Measurements from ENCODE around the gene RNU7-1. TPM values are rescaled to one million over a fixed set of nuclear protein-coding genes. Genes with fewer than 3 reads are reported as not detected.

Gene RNU7-1
- total and polyA plus RNA-seq, 12 donors, result not detected

DNA sequence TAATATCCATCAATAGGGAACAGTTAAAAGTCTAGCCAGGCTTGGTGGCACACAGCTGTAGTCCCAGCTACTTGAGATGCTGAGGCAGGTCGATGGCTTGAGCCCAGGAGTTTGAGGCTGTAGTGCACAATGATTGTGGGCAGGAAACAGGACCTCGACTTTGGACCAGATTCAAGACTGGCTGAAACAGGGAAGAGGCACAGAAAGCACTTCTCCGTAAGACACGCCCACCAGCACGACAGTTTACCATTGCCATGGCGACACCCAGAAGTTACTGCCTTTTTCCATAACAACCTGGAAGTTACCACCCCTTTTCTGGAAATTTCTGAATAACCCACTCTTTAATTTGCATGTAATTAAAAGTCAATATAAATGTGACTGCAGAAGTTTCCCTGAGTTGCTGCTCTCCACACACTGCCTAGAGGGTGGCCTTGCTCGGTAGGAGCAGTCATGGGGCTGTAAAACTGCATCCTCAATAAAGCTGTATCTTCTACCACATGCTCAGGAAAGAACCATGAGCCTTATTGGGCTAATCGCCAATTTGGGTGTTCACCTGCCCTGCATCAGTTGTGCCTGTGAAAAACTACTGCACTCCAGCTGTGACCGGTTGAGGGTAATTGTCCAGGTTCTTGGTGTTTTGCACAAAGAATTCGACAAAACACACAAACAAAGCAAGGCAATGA, 43.6 kb upstream of the RNU7-1 start:
- intact Hi-C loops (cut with DNase I), result no loop called here
- DNase-seq, result peak in 6 of 7 donors; percentile 44 to 77 (median 64)
- WGBS, 4 donors, result 55 to 69% (median 60%) methylated on average over 9 to 10 of the region's 10 CpGs
- peaks cover 2 to 7% of the 10 kb centered on the region in 2 donors for H3K4me1 ChIP-seq (replicated peaks in 1 of 2)
- no peaks in the 10 kb centered on the region for H3K27me3 ChIP-seq
- no peaks in the 10 kb centered on the region for H3K9me3 ChIP-seq (replicated peaks in 1 of 3)
- H3K4me3 ChIP-seq, result no peak overlapping the region
- TF ChIP-seq, protein P1, sequence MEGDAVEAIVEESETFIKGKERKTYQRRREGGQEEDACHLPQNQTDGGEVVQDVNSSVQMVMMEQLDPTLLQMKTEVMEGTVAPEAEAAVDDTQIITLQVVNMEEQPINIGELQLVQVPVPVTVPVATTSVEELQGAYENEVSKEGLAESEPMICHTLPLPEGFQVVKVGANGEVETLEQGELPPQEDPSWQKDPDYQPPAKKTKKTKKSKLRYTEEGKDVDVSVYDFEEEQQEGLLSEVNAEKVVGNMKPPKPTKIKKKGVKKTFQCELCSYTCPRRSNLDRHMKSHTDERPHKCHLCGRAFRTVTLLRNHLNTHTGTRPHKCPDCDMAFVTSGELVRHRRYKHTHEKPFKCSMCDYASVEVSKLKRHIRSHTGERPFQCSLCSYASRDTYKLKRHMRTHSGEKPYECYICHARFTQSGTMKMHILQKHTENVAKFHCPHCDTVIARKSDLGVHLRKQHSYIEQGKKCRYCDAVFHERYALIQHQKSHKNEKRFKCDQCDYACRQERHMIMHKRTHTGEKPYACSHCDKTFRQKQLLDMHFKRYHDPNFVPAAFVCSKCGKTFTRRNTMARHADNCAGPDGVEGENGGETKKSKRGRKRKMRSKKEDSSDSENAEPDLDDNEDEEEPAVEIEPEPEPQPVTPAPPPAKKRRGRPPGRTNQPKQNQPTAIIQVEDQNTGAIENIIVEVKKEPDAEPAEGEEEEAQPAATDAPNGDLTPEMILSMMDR (IDR thresholded peaks at IDR 0.05), result no peak
- no peak for TF ChIP-seq POLR2A (IDR thresholded peaks at IDR 0.05)
- no peak overlapping the region for H3K27ac ChIP-seq
- H3K36me3 ChIP-seq (replicated peaks in 1 of 2), result no peaks in the 10 kb centered on the region

DNA sequence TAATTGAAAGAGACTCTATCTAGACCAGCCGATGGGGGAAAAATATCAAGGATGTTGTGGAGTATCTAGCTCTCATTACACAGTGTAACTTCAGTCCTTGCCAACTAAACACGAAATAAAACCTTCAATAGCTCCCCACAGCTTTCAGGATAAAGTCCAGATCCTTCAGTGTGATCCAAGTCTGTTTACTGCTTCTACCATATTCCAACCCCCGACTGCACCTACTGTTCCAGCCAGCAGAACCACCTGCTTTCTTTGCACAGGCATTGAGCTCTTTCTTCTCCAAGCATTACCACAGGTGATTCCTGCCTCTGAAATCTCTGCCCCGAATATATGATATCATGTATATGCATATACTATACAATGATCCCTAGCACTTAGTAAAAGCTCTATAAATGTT, 41.2 kb upstream of the RNU7-1 start:
- no peaks in the 10 kb centered on the region for H3K27me3 ChIP-seq
- no peak overlapping the region for H3K27ac ChIP-seq
- intact Hi-C loops (cut with DNase I), result no loop called here
- H3K36me3 ChIP-seq (replicated peaks in 1 of 2), result no peaks in the 10 kb centered on the region
- no peak overlapping the region for H3K4me3 ChIP-seq
- WGBS, 4 donors, result 71 to 87% (median 83%) methylated on average over 4 of the region's 4 CpGs
- H3K4me1 ChIP-seq (replicated peaks in 1 of 2), result peaks cover 5 to 12% of the 10 kb centered on the region in 2 donors
- no peak for TF ChIP-seq POLR2A (IDR thresholded peaks at IDR 0.05)
- TF ChIP-seq, protein P1 (IDR thresholded peaks at IDR 0.05), result no peak
- DNase-seq, result no peak
- H3K9me3 ChIP-seq (replicated peaks in 1 of 3), result no peaks in the 10 kb centered on the region

DNA sequence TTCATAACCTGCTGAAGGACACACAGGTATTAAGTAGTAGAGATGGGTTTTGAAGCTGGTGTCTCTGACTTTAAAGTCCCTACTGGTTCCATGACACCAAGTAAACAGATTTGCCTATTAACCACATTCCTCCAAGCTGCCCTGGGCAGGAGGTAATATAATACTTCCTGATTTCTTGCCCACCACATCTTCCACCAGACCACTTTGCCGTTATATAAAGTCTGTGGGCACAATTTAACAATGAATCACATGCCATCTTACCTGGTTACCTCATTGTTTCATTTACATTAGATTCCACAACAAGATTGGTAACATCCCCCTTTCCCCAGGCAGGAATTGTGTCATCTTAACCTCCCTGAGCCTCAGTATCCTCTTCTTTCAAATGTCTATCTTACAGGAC, 39.9 kb upstream of the RNU7-1 start:
- 61 to 77% (median 66%) methylated on average over 1 of the region's 1 CpG for WGBS, 4 donors
- H3K4me1 ChIP-seq (replicated peaks in 1 of 2), result peaks cover 5 to 12% of the 10 kb centered on the region in 2 donors
- TF ChIP-seq, protein P1 (IDR thresholded peaks at IDR 0.05), result no peak
- TF ChIP-seq POLR2A (IDR thresholded peaks at IDR 0.05), result no peak
- no peak for DNase-seq
- H3K36me3 ChIP-seq (replicated peaks in 1 of 2), result no peaks in the 10 kb centered on the region
- H3K4me3 ChIP-seq, result no peak overlapping the region
- no peaks in the 10 kb centered on the region for H3K9me3 ChIP-seq (replicated peaks in 1 of 3)
- H3K27ac ChIP-seq, result peak overlapping the region in 1 of 5 donors; percentile 78
- H3K27me3 ChIP-seq, result no peaks in the 10 kb centered on the region
- intact Hi-C loops (cut with DNase I), result no loop called here

DNA sequence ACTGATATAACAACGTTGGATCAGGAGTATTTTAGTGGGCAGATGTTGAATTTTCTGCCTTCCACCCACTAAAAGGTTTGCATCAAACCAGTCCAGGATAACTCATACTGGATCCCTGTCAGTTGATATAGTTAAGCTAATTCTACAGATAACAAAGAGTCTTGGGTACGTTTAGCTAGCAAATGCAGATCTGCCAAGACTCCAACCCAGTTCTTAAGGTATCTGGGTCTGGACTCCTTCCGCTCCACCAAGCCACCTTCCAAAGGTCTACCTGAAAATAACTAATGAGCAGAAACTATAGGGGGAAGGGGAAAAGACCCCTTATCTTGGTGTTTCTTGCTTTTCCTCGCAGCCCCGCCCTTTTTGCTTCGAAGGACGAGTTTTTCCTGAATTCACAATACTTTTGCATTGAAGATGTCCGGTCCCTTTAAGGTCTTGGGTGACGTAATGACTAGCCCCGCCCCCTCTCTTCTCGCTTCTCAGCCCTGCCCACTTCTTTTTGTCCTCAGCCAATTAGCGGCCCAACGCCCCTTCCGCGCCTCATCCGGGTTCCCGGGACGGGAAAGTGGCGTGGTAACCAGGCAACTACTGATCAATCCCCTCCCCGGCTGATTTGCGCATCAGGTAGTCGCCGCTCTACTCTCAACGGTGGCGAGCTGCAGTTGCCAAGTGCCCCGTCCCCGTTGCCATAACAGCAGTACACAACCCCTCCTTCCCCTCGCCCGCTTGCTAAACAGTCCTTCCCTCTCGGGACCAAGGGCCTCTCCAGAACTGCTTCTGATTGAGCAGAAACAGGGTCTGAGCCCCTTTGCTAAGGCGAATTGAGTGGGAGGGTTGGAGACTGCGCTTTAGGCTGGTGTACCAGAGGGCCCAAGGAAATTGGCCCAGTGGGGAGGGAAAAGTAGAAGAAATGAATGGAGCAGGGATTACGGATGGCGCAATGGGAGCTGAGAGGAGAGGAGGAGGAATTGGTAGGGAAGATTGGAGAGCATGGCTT, 39.0 kb upstream of the RNU7-1 start, which contains the start of gene LRRC23:
Gene LRRC23, plus strand, starts transcription at position 543 of the 997 bp plus-strand sequence. CDS start 812 bp downstream, outside the sequence.
- peak within 1 kb of the TSS; percentile 30 to 84 (median 53) for H3K27ac ChIP-seq
- peak; percentile 96 to 100 (median 98) for DNase-seq
- H3K4me1 ChIP-seq (replicated peaks in 1 of 2), result peaks cover 5 to 12% of the 10 kb centered on the region in 2 donors
- no peaks in the 10 kb centered on the region for H3K27me3 ChIP-seq
- no peaks in the 10 kb centered on the region for H3K9me3 ChIP-seq (replicated peaks in 1 of 3)
- TF ChIP-seq, protein P1 (IDR thresholded peaks at IDR 0.05), result no peak
- peak in 1 of 2 donors; percentile 39 for TF ChIP-seq POLR2A (IDR thresholded peaks at IDR 0.05)
- intact Hi-C loops (cut with DNase I), result no loop called here
- H3K4me3 ChIP-seq, result peak within 1 kb of the TSS in 3 of 4 donors; percentile 57 to 87 (median 77)
- 4 to 12% (median 6%) methylated on average over 14 to 34 of the region's 34 CpGs for WGBS, 4 donors
- no peaks in the 10 kb centered on the region for H3K36me3 ChIP-seq (replicated peaks in 1 of 2)
